CD1c-positive myeloid dendritic cell (primary cell): Measurements from ENCODE around the gene TBX1.

Experiments
- DNase-seq: peaks from one replicate; pipeline ENCODE4 v3.0.0-alpha.2; 2016; ENCODE audit errors: extremely low spot score

TBX1 gene

DNA sequence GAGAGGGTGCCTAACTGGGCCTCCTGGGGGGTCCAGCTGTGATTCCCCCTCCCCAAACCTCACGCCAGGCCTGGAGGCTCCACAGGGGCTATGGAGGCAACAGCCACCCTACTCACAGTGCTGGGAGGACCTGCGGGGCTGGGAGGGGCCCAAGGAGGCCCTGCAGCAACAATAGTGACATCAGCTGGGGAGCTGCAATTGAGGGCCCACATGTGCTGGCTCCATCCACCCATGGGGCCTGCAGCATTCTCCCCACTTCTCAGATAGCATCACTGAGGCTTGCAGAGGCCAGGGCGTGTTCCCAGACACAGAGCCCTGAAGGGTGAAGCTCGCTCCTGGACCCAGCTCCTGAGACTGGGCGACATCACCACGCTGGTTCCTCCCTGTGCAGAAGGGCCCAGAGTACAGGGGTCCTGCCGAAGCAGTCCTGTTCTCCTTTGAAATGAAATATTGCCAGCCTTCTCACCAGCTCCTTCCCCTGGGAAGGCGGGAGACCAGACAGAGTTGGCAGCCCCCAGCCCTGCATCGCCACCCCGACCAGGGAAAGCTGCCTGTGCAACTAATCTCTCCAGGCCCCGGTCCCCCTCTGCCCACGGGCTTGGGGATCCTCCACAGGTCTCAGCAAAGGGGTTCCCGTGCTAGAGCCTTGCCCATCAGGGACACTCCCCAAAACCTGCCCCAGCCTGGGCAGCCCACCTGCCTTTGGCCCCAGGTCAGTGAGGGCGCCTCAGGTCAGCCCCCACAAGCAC is 8.9 kb upstream of the TBX1 start:
- no peak for DNase-seq

GRCh38 chr22:19753090-19753842 is 7.3 kb upstream of the TBX1 start:
- DNase-seq: no peak

GRCh38 chr22:19753996-19754700 is 6.4 kb upstream of the TBX1 start:
- DNase-seq: no peak

DNA sequence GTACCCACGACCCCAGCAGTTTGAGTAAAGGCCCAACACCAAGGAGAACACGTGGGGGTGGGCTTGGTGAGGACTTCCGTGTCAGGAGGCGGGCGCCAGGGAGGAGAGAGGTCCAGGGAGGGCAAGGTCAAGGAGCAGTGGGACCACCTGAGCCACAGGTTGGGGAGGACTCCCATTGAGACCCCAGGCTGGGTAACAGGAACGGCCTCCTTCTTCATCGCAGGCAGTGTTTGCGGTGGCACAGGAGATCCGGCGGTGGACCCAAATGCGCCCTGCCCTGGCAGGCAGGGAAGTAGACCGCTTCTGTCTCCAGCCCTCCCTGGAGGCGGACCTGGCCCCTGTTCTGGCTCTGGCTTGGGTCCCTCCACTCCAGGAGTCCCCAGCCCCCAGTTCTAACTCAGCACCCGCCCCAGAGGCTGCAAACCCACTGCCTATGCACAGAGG is 5.9 kb upstream of the TBX1 start:
- DNase-seq: no peak

DNA sequence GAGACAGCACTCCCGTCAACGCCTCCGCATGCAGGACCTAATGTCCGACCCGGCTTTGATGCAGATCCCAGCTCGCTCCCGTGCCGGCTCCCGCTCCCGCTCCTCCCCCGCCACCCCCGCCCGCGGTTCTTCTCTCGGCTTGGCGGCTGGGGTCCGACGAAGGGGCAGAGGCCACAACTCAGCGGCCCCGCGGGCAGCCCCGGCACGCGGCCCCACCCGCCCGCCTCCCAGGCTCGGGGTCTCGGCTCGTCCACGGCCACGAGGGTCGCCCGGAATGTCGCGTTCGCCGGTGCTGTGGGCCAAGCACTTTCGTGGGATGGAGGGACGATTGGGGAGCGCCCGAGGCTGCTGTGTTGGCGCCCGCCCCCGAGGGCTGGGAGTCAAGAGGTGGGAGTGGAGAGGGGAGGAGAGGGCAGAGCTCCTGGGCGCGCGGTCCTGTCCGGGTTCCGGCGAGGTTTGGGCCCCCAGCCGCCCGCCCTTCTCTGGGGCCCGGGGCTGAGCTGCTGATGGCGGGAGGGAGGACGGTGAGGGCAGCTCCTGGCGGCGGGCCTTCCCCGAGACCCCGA is 5.3 kb upstream of the TBX1 start:
- DNase-seq: no peak

DNA sequence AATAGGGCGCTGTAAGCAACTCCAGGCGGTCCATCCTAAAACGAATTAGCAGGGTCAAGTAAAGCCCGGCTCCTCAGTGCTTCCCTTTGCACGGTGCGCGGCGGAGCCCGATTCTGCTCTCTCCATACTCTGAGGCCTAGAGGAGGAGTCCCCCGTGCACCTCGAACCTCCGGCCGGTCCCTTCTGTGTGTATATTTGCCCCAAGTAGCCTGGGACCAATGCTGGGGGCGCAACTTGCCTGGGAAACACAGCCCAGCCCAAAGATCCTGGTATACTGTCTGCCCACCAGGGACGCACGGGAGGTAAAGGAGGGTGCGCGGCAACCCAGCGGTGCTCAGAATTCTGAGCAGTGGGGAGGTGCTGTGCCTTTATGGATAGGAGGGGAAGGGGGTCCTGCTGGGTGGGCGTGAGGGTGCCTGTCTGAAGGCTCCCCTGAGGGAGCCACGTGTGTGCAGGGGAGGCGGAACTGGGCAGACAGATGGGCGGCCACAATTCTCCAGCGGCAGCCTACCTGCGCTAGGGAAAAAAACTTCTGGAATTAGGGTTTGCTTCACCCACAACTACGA is 4.8 kb upstream of the TBX1 start:
- DNase-seq: no peak

GRCh38 chr22:19756288-19757128 is 4.1 kb upstream of the TBX1 start:
- DNase-seq: peak; percentile 39

- DNase-seq: peak; percentile 28
Measured at GRCh38 chr22:19757140-19757984, 3.2 kb upstream of the TBX1 start.

DNA sequence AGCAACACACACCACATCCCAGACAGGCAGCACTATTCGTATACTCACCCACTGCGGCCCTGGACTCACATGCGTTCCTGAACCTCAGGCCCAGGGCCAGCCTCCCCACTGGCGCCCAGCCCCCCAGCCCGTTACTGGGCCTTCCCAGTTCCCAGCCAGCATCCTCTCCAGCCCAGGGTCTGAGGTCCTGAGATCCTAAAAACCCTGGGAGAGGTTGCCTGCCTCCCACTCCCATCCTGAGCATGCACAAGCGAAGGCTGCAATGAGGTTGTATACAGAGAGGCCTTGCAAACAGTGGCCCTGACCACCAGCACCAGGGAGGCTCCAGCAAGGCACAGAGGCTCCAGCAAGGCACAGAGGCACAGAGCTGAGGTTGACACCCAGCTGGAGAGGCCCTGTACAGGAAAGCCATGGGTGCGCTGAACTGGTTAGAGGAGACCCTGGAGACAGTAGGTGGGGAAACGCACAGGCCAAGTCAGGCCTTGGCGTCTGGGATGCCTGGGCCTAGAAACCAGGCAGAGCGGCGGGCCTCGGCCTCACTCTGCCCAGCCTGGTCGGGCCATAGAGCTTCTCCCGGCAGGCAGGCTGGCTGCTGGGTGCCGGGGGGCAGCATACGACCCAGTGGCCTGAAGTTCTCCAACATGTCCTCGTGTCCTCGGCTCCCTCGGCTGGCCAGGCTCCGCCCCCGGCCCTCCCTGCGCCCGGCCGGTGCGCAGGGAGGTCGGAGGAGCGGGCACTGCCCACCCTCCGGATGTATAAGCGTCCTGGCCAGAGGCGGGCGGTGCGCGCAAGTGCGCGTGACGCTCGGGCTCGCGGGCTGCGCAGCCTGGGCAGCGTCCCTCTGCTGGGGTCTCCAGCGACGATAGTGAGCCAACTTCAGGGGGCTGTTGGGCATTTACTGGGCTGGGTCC is 2.3 kb upstream of the TBX1 start:
- no peak for DNase-seq

GRCh38 chr22:19758896-19759426 is 1.6 kb upstream of the TBX1 start:
- DNase-seq: no peak

- DNase-seq: no peak
Measured at GRCh38 chr22:19759427-19760057, 1.0 kb upstream of the TBX1 start.

DNA sequence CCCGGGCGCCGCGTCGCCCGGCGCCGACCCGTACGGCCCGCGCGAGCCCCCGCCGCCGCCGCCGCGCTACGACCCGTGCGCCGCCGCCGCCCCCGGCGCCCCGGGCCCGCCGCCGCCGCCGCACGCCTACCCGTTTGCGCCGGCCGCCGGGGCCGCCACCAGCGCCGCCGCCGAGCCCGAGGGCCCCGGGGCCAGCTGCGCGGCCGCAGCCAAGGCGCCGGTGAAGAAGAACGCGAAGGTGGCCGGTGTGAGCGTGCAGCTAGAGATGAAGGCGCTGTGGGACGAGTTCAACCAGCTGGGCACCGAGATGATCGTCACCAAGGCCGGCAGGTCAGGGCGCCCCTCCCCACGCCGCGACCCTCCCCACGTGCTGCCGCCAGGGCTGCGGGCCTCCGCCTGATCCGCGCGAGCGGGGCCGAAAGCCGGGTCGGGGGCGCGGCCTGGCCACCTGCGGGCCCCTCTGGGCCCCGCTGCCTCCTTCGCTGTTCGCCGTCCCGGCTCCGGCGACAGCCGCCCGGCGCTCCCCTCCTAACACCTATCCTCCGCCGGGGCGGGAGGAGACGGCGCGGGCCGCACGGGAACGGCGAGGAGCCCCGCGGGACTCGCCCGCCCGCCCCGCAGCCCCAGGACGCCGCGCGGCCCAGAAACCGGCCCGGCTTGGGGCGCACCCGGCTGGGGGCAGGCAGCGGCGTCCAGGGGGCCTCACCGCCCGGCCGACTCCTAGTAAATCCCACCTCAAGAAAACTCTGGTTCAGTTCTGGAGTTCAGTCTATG is 560 bp downstream of the TBX1 start:
- no peak for DNase-seq

DNA sequence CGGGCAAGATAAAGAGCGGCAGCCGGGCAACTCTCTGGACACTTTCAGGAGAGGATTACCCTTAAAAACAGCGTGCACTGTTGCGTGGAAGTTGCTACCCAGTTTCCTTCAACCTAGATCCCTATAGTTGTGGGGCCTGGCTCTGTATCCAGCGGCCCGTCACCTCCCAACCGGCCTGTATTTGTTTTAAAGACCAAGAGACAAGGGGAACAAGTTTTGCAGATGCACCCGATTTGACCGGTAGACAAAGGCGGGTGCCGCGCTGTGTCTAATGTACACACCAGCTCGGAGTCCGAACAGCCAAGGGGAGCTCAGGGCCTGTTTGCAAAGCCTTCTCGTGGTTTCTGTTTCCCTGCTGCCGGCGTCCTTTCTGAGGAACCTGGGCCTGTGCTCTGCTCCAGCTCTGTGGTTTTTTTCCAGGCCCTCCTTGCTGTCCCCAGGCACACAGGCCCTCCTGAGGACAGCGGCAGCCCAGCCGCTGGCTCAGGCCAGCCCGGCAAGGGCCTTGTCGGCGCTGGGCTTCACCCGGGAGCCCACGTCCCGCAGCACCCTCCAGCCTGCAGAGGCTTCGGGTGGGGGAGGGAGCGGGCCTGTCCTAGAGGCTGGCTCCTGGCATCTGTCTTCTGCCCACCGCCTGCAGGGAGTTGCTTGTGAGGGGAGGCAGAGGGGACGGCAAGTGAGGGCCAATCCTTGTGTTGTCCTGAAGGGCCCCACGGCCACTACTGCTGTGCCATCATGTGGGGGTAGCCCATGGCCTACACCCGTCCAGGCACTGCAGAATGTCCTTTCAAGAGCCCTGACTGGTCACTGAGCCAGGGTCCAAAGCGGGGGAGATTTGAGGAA is 1.4 kb downstream of the TBX1 start:
- DNase-seq: no peak

DNA sequence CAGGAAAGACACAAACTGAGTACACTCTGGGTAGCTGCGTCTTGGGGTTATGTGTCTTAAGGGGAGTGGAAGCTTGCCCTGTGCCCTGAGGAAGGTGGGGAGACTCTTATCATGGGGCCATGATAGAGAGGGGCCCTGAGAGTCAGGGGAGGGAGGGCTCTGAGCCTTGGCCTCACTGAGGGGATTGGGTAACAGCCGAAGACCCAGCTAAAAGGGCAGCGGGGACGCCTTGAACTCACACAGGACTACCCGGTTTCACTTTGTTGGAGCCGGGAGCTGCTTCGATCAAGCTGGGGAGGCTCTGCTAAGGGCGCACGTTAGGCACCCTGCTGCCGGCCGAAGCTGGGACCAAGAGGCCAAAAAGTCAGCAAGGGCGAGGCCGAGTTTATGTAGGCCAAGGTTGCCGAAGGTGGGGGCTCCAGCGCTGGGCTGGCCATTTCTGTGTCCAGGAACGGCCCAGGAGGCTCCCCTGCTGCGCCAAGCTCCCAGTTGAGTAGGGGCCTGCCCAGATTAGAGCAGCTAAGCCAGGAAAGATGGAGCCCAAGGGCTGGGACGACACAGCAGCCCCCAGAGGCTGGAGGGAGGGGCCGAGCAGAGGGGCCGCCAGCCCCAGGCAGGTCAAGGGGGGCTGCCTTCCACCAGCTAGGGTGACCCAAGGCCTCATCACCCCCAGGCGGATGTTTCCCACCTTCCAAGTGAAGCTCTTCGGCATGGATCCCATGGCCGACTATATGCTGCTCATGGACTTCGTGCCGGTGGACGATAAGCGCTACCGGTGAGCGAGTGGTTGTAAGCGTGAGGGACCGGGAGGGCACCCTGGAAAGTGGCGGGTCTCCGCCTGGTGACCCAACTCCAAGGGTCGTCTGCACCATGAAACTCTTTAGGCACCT is 2.2 kb downstream of the TBX1 start:
- DNase-seq: no peak

- no peak for DNase-seq
Measured at GRCh38 chr22:19763458-19764298, 3.1 kb downstream of the TBX1 start.
